SU-DHL-6 (cell line): ENCODE measurements around the gene PLAC8L1.
"Not testable (repeated sequence)": the region's sequence is repeated elsewhere in the genome, so short reads cannot be mapped to it uniquely, and the experiment has no call there.

ENCODE experiments used
- H2AFZ ChIP-seq: fragments of 200-600 bp; sonication (generic); 2 replicates; pipeline ENCODE4 v1.6.1; 2014; ENCODE audit warnings: low read depth, mild to moderate bottlenecking, moderate library complexity, mixed read lengths, antibody characterized with exemption, low read length; ENCODE audit not compliant: severe bottlenecking
- H3F3A ChIP-seq: fragments of 200-600 bp; shearing (Covaris generic); 2 replicates; pipeline ENCODE4 v1.6.0; 2016; ENCODE audit warnings: antibody characterized with exemption, mild to moderate bottlenecking; ENCODE audit not compliant: insufficient read depth
- H3K27ac ChIP-seq: fragments of 200-600 bp; sonication (generic); 2 replicates; pipeline ENCODE4 v1.5.1; 2016; ENCODE audit warnings: low read depth, mild to moderate bottlenecking, low read length, moderate library complexity, mixed read lengths
- H3K27me3 ChIP-seq: fragments of 200-600 bp; sonication (generic), shearing (Covaris generic); 2 replicates; pipeline ENCODE4 v1.6.0; 2014; ENCODE audit warnings: mild to moderate bottlenecking, low read length
- H3K36me3 ChIP-seq: fragments of 200-600 bp; sonication (generic); 2 replicates; pipeline ENCODE4 v1.6.1; 2014; ENCODE audit warnings: mild to moderate bottlenecking, low read length, mixed read lengths
- H3K4me2 ChIP-seq: fragments of 300-600, 200-600 bp; shearing (Covaris generic), sonication (generic); 2 replicates; pipeline ENCODE4 v1.6.0; 2014; ENCODE audit warnings: low read length, low read depth, mild to moderate bottlenecking; ENCODE audit not compliant: poor library complexity, severe bottlenecking
- H3K4me3 ChIP-seq: fragments of 200-600 bp; sonication (generic); 2 replicates; pipeline ENCODE4 v1.5.1; 2014; ENCODE audit warnings: antibody characterized with exemption, low read length, mild to moderate bottlenecking, mixed read lengths; ENCODE audit not compliant: insufficient read depth, poor library complexity, severe bottlenecking
- H3K79me2 ChIP-seq: fragments of 200-600 bp; sonication (generic); 2 replicates; pipeline ENCODE4 v1.6.1; 2014; ENCODE audit warnings: mild to moderate bottlenecking, low read length, moderate library complexity; ENCODE audit not compliant: insufficient read depth
- H3K9ac ChIP-seq: fragments of 200-600 bp; sonication (generic); 2 replicates; pipeline ENCODE4 v1.7.0; 2014; ENCODE audit warnings: mild to moderate bottlenecking, low read length
- H3K9me2 ChIP-seq: fragments of 200-600 bp; sonication (generic); replicated peaks from 2 replicates; pipeline ENCODE4 v1.6.1; 2014; ENCODE audit warnings: low read length; ENCODE audit not compliant: insufficient read depth
- H3K9me3 ChIP-seq: fragments of 200-600 bp; sonication (generic); 2 replicates; pipeline ENCODE4 v1.6.1; 2014; ENCODE audit warnings: low read length, mixed read lengths; ENCODE audit not compliant: insufficient read depth
- H4K20me1 ChIP-seq: fragments of 200-600 bp; sonication (generic); 2 replicates; pipeline ENCODE4 v1.6.1; 2014; ENCODE audit warnings: low read depth, mild to moderate bottlenecking, antibody characterized with exemption, low read length, moderate library complexity, mixed read lengths
- EZH2phosphoT487 ChIP-seq: fragments of 200-600 bp; sonication (generic), shearing (Covaris generic); conservative IDR thresholded peaks from 2 replicates; pipeline ENCODE4 v1.6.1; 2018; ENCODE audit warnings: mild to moderate bottlenecking, antibody characterized with exemption, low read length, moderate library complexity, mixed read lengths
- TF ChIP-seq, protein P1 (sequence below): fragments of 200-600 bp; sonication (generic); IDR thresholded peaks from one replicate; pipeline ENCODE4 v1.5.1; 2017; ENCODE audit warnings: antibody characterized with exemption, mild to moderate bottlenecking, low read length, moderate library complexity; ENCODE audit not compliant: insufficient read depth, poor library complexity, severe bottlenecking

PLAC8L1 gene

DNA sequence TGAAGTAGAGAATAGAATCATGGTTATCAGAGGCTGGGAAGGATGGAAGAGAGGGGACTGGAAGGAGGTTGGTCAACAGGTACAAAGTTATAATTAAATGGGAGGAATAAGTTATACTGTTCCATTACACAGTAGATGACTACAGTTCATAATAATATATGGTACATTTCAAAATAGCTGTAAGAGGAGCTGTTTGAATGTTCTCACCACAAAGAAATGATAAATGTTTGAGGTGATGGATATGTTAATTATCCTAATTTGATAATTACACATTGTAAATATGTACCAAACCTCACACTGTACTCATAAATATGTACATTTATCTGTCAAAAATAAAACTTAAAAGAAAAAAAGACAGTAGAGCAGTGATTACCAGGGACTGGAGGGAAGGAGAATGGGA is 12.9 kb upstream of the PLAC8L1 start:
- Histone ChIP-seq H3K79me2 (no peaks in the 10 kb centered on the region), H3K27me3 (no peaks in the 10 kb centered on the region), H3F3A (no peaks in the 10 kb centered on the region), H3K27ac (no peak overlapping the region), H3K9ac (no peak overlapping the region), H3K4me3 (no peak overlapping the region), H2AFZ (no peak overlapping the region), H3K4me2 (no peak overlapping the region), H3K9me2 (no peaks in the 10 kb centered on the region), H4K20me1 (no peaks in the 10 kb centered on the region), H3K36me3 (peaks cover 56% of the 10 kb centered on the region), H3K9me3 (no peaks in the 10 kb centered on the region)
- TF ChIP-seq, protein P1, sequence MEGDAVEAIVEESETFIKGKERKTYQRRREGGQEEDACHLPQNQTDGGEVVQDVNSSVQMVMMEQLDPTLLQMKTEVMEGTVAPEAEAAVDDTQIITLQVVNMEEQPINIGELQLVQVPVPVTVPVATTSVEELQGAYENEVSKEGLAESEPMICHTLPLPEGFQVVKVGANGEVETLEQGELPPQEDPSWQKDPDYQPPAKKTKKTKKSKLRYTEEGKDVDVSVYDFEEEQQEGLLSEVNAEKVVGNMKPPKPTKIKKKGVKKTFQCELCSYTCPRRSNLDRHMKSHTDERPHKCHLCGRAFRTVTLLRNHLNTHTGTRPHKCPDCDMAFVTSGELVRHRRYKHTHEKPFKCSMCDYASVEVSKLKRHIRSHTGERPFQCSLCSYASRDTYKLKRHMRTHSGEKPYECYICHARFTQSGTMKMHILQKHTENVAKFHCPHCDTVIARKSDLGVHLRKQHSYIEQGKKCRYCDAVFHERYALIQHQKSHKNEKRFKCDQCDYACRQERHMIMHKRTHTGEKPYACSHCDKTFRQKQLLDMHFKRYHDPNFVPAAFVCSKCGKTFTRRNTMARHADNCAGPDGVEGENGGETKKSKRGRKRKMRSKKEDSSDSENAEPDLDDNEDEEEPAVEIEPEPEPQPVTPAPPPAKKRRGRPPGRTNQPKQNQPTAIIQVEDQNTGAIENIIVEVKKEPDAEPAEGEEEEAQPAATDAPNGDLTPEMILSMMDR: no peak
- TF ChIP-seq EZH2phosphoT487: no peak

DNA sequence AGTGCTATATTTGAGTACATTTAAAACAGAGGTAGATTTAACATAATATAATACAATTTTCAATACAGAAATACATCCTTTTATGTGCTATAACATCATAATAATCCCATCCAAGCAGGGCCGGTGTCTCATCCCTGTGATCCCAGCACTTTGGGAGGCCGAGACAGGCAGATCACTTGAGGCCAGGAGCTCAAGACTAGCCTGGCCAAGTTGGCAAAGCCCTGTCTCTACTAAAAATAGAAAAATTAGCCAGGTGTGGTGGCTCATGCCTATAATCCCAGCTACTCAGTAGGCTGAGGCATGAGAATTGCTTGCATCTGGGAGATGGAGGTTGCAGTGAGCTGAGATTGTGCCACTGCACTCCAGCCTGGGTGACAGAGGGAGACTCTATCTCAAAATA is 11.8 kb upstream of the PLAC8L1 start:
- not testable (repeated sequence) for H3K27ac ChIP-seq, H3K9ac ChIP-seq, H3K27me3 ChIP-seq, H2AFZ ChIP-seq, H3K79me2 ChIP-seq, H4K20me1 ChIP-seq, H3K4me2 ChIP-seq, H3K9me2 ChIP-seq, H3K9me3 ChIP-seq, H3K4me3 ChIP-seq, H3F3A ChIP-seq
- H3K36me3 ChIP-seq: peaks cover 47% of the 10 kb centered on the region

DNA sequence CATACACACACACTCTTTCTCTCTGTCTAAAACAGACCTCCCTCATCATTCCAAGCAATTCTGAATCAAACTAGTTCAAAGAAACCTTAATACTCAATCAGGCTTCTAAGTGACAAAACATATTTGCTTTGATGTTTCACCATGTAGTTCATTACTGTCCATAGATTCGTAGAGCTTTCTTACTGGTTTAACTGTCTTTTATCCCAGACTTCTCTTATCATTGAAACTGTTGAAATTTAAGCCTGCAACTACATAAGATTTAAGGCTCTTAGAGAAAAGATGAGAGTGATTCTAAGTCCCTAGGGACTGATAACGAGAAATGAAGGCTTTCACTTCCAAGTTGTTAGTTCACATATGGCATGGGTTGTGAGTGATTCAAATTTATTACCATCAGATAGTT is 11.0 kb upstream of the PLAC8L1 start:
- Histone ChIP-seq H3K9ac (no peak overlapping the region), H3K9me3 (no peaks in the 10 kb centered on the region), H3K4me2 (no peak overlapping the region), H3K79me2 (no peaks in the 10 kb centered on the region), H3K36me3 (peaks cover 40% of the 10 kb centered on the region), H2AFZ (no peak overlapping the region), H3K27me3 (no peaks in the 10 kb centered on the region), H3K4me3 (no peak overlapping the region), H3K27ac (no peak overlapping the region), H3K9me2 (no peaks in the 10 kb centered on the region), H3F3A (peaks cover 5% of the 10 kb centered on the region; the same call in 1 of the 2 replicates), H4K20me1 (no peaks in the 10 kb centered on the region)
- TF ChIP-seq EZH2phosphoT487: no peak
- TF ChIP-seq, protein P1: no peak

DNA sequence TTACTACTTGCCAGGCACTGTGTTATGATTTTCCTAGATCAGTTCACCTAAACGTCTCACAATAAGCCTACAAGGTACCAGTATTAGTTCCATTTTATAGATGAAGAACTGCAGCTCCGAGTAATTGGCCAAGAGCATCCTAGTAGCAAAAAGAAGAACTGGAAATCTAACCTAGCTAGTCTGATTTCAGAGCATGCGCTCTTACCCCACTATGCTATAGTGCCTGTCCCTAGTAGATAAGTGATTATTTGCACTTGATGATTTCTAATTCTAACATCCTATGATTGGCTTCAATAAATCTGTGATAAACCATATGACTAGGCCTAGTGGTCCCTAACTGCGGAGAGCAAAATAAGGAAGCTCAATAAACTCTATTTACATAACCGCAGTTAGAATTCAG is 7.1 kb upstream of the PLAC8L1 start:
- H3K4me2 ChIP-seq: peak overlapping the region; percentile 48

More for the DNA sequence above, 7.1 kb upstream of the PLAC8L1 start:
- Histone ChIP-seq H3K4me3 (no peak overlapping the region), H3K79me2 (no peaks in the 10 kb centered on the region), H3K9me2 (no peaks in the 10 kb centered on the region), H3K27me3 (no peaks in the 10 kb centered on the region), H4K20me1 (no peaks in the 10 kb centered on the region), H3F3A (peaks cover 16% of the 10 kb centered on the region), H3K27ac (peak overlapping the region; percentile 78), H3K36me3 (peaks cover 11% of the 10 kb centered on the region), H3K9me3 (no peaks in the 10 kb centered on the region), H3K9ac (no peak overlapping the region), H2AFZ (no peak overlapping the region)
- no peak for TF ChIP-seq EZH2phosphoT487
- TF ChIP-seq, protein P1: no peak
